WTC11 (cell line): ENCODE data around the gene OTULIN.

Experiments
- FOXK1 ChIP-seq: sonication (generic); formaldehyde crosslinking; IDR thresholded peaks from 2 replicates; pipeline ENCODE4 v1.8.0; 2022; ENCODE audit warnings: mild to moderate bottlenecking, moderate library complexity, missing genetic modification reagents
- JUN ChIP-seq: sonication (generic); formaldehyde crosslinking; IDR thresholded peaks from 2 replicates; pipeline ENCODE4 v1.8.0; 2023; ENCODE audit warnings: mild to moderate bottlenecking, missing genetic modification reagents
- NFATC4 ChIP-seq: fragments of 250-450 bp; sonication (Bioruptor Pico); IDR thresholded peaks from 2 replicates; pipeline ENCODE4 v1.9.0; 2021; ENCODE audit warnings: mild to moderate bottlenecking
- USF2 ChIP-seq: sonication (generic); formaldehyde crosslinking; IDR thresholded peaks from 2 replicates; pipeline ENCODE4 v1.8.1; 2023; ENCODE audit warnings: mild to moderate bottlenecking, missing genetic modification reagents, moderate library complexity
- ZNF232 ChIP-seq: sonication (generic); formaldehyde crosslinking; IDR thresholded peaks from 2 replicates; pipeline ENCODE4 v1.8.0; 2022; ENCODE audit warnings: mild to moderate bottlenecking, missing genetic modification reagents
- ZNF671 ChIP-seq: fragments of 250-450 bp; sonication (Bioruptor Pico); IDR thresholded peaks from 2 replicates; pipeline ENCODE4 v1.8.0; 2021; ENCODE audit warnings: mild to moderate bottlenecking
- TF ChIP-seq, protein P1 (sequence below): fragments of 200-600 bp; IDR thresholded peaks from 2 replicates; pipeline ENCODE4 v1.8.0; 2022; ENCODE audit warnings: antibody characterized with exemption
- TF ChIP-seq, protein P2 (sequence below): sonication (generic); formaldehyde crosslinking; IDR thresholded peaks from 2 replicates; pipeline ENCODE4 v1.8.1; 2023; ENCODE audit warnings: mild to moderate bottlenecking, missing genetic modification reagents, moderate library complexity

- TF ChIP-seq, protein P1, sequence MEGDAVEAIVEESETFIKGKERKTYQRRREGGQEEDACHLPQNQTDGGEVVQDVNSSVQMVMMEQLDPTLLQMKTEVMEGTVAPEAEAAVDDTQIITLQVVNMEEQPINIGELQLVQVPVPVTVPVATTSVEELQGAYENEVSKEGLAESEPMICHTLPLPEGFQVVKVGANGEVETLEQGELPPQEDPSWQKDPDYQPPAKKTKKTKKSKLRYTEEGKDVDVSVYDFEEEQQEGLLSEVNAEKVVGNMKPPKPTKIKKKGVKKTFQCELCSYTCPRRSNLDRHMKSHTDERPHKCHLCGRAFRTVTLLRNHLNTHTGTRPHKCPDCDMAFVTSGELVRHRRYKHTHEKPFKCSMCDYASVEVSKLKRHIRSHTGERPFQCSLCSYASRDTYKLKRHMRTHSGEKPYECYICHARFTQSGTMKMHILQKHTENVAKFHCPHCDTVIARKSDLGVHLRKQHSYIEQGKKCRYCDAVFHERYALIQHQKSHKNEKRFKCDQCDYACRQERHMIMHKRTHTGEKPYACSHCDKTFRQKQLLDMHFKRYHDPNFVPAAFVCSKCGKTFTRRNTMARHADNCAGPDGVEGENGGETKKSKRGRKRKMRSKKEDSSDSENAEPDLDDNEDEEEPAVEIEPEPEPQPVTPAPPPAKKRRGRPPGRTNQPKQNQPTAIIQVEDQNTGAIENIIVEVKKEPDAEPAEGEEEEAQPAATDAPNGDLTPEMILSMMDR = no peak
- TF ChIP-seq JUN (no peak), FOXK1 (no peak), ZNF232 (CRISPR knock-in tag) (no peak), ZNF671 (CRISPR knock-in tag) (no peak), NFATC4 (CRISPR knock-in tag) (no peak), USF2 (CRISPR knock-in tag) (no peak)
- TF ChIP-seq, protein P2, sequence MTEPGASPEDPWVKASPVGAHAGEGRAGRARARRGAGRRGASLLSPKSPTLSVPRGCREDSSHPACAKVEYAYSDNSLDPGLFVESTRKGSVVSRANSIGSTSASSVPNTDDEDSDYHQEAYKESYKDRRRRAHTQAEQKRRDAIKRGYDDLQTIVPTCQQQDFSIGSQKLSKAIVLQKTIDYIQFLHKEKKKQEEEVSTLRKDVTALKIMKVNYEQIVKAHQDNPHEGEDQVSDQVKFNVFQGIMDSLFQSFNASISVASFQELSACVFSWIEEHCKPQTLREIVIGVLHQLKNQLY (CRISPR knock-in tag) = no peak
Measured at GRCh38 chr5:14696851-14697250, 32.3 kb downstream of the OTULIN start.
